ENCODE results near the gene CAPN5.
A peak's percentile ranks its signal among the peaks of the same experiment; 100 is the strongest.

CAPN5 gene

DNA sequence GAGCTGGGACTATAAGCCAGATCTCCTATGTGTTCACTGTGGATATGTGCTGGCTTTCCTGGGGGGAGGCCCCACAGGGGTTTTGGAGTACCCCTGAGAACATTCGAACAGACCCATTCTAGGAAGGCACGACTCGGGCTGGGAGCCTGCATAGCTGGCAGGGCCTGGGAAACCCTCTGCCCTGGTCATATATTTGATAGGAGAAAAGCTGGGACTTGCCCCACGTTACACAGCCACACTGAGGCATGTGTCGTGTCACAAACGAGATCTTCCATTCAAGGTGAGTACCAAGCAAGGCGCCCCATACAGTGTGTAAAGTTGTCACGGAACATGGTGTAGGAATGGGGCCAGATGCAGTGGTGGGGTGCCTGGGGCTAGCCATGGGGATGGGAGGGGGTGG, 72.4 kb downstream of the CAPN5 start:
- DNase-seq = no peak

DNA sequence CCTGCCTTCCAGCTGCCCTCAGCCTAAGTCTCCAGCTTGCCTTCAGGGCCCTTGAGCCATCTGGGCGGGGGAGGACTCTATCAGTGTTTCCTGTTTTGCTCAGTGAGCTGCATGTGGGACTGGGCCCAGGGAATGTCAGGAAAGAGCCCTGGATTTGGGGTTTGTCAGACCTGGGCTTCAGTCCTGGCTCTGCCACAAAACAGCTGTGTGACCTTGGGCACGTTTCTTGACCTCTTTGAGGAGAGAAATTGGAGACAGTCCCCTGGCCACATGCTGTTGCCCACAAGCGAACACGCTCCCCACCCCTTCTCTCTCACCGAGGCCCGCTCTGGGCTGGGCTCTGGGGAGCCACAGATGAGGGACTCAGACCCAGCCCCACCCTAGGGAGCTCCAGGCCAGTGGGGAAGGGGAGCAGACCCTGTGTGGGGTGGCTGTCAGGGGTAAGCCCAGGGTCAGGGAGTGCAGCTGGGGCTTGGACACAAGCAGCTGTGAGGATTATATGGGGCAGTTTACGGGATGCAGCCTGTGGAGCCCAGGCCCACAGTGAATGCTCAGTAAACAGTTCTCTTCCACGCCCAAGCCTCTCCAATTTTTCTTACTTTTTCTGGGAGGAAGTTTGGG, 73.6 kb downstream of the CAPN5 start:
- DNase-seq = no peak

DNA sequence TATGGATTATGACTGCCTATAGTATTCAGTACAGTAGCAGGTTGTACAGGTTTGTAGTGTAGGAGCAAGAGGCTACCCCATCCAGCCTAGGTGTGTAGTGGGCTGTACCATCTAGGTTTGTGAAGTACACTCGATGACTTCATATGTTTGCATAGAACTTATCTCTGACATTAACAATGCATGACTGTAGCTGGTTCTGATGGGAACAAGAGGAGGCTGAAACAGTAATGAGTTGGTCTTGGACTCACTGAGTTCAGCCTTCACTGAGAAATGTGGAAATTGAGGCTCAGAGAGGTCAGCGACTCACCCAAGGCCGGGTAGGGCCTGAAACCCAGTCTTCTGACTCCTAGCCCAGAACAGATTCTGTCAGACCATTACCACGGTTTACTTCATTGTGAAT, 74.3 kb downstream of the CAPN5 start:
- DNase-seq = no peak

DNA sequence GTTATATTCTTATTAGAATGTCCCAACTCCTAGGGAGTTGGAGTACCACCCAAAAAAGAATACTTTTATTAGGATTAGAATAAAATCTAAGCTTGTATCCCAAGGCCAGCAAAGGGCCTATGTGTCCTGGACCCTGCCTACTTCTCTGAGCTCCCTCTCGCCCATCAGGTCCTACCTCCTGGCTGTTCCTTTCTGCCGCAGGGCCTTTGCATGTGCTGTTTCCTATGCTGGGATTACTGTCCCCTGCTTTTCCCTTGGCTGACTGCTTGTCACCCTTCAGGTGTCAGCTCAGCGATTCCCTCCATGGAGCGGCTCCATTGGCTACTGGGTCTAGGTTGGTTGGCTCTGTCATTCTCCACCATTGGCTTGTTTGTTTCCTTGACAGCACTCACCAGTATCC, 74.7 kb downstream of the CAPN5 start:
- DNase-seq = no peak

DNA sequence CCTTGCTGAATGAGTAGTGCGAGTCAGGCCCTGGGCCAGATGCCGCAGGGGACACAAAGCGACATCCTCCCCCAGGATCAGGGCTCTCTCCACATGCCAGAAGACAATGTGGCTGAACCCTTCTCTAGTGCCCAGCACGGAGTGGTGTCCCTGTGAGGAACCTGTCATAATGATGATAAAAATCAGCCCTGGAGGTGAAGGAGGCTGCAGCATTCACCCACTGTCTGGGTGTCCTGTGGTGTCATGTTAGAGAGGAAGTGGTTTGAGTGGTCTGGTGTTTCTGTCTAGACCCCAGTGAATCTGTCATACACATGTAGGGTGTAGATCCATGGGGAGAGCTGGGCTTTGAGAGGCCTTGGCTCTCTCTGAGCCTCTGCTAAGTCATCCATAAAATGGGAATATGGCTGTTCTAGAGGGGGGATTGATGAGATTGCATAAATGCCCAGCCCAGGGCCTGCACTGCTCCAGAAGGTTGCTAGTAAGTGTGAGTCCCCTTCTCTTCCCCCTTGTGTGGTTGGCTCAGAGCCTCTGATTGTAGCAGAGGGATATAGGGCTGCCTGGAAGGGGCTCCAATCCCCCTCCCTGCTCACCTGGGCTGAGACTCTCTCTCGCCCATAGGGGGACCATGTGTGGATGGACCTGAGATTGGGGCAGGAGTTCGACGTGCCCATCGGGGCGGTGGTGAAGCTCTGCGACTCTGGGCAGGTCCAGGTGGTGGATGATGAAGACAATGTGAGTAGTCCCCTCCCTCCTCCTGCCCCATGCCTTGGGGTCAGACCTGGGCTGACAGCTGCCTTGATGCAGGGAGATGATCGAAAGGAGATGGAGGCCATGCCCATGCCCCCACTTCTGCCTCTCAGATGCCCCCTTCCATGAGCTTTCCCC, 75.6 kb downstream of the CAPN5 start:
- no peak for DNase-seq

DNA sequence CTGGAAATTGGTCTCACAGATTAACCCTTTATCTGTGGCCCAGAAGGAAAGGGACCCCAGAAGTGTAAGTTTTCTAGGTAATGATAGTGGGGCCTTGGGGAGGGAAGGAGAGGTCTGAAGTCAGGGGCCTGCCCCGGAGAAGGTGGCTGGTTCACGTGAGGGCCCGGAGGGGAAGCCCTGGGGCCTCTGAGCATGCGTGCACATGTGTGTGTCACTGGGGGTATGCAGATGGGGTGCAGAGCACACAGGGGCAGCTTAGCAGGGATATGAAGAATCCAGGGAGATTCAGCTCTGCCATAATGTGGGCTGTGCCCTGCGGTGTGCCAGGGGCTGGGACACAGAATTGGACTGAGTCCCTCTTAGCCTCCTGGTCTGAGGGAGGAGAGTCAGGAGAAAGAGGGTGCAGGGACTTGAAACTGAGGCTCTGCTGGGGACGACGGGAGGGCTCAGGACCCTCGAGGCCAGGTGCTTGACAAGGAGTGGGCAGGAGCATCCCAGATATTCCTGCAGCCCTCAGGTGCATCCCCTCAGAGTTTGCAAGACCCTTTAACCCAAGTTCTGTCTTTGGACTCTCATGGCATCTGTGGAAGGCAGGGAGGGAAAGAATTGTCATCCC, 76.7 kb downstream of the CAPN5 start:
- DNase-seq = no peak

DNA sequence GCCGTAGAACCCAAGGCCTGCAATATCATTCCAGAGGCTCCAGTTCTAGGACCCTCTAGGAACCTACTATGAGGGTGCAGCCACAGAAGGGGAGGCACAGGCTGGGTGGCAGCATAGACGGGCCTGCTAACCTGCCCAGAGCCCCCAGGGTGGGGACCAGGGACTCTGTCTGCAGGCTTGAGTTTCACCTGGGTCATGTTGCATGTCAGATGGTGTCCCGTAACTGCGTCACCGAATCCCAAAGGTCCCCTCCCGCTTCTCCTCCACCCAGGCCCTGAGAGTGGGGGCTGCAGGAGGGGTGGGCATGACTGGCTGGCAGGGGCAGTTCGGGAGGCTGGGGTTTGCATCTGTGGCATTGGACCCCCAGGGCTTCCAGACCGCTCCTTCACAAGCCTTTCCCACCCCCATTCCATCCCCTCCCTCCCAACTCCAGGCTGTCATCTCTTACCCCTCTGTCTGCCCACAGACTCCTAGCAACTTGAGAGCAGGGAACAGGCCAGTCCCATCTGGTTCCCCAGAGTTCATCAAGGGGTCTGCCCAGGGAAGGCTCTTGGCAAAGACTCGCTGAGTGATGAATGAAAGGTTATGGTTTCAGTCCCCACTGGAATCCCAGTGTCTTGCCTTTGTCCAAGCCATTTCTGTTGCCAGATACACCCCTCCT, 77.6 kb downstream of the CAPN5 start:
- no peak for DNase-seq

DNA sequence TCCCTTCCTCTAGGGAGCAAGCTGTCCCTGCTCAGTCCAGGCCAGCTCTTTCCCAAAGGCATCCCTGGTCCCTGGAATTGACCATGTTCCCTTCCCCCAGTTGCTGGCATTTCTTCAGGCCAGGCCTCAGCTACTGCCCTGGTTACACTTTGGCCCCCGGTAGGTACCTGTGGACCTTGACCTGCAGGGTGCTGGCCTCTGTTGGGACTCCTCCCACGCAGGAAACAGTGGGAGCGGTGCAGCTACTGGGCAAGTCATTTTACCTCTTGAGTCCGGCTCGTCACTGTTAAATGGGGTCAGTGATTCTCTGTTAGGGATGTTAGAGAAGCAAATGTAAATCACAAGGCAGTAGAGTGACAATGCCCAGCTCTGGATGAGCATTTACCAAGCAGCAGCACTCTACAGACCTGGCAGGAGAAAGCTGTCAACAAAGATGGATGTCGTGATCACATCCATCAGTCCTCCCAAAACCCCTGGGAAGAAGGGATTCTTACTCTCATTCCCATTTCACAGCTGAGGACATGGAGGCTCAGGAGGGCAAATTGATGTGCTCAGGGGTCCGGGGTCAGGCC, 78.2 kb downstream of the CAPN5 start:
- no peak for DNase-seq

DNA sequence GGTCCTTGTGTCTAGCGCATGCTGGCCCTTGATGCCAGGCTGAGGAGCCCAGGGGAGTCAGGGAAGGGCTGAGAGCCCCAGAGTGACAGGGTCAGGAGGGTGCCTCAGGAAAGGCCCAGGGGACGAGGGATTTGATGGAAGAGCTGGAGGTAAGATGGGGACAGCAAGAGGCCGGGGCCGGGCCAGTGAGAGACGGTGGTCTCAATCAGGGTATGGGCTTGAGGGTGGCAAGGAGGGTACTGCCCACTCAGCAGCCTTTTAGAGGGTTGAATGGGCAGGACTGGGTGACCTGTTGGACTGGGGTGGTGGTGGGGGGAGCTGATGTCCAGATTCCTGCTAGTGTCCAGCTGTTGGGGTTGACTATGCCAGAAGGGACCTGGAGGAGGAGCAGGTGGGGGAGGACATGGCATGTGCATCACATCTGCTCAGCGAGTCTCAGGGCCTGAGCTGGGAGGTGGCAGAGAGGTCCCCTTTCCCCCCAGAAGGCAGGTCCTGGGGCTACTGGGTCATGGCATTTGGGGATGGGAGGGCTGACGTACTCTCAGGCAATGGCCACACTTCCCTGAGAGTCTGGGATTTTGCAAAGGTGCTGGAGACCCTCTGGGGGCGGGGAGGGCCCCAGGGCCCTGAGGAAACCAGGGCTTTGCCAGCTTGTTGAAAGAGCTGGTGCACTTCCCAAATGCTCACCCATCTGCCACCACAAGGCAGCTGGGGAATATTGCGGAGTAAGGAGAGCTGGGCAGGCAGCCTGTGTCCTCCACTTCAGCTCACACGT, 79.7 kb downstream of the CAPN5 start:
- no peak for DNase-seq

DNA sequence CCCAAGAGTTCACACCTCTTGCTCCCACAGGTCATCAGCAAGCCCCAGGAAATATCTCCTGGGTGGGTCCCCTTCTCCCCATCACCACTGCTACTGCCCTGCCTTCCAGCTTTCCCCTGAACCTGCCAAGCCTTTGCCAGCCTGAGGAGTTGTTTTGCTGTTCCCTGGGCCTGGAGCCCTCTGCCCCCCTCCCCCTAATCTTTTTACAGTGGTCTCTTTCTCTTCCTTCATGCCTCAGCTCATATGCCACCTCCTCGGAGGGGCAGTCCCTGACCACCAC, 80.2 kb downstream of the CAPN5 start:
- no peak for DNase-seq

DNA sequence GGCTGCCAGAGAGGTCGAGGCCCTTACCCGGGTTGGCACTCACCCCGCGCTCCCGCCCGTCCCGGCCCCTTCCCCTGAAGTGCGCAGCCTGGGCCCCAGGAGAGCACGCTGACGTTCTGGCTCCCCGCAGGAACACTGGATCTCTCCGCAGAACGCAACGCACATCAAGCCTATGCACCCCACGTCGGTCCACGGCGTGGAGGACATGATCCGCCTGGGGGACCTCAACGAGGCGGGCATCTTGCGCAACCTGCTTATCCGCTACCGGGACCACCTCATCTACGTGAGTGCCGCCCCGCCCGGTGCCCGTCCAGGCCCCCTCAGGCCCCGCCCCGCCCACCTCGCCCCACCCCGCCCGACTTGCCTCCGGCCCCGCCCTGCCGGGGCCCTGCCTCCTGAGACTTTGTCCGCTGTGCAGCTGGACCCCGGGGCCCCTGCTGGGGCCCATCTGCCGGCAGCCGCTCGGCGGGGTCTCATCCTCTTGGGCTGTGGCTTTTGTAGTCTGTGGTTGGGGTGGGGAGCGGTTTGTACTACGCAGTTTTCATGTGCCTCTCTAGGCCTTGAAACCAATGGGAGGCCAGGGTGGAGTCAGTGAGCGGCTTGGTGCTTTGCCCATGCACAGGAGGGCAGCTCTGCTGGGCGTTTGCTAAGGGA, 81.0 kb downstream of the CAPN5 start:
- DNase-seq = peak; percentile 23

DNA sequence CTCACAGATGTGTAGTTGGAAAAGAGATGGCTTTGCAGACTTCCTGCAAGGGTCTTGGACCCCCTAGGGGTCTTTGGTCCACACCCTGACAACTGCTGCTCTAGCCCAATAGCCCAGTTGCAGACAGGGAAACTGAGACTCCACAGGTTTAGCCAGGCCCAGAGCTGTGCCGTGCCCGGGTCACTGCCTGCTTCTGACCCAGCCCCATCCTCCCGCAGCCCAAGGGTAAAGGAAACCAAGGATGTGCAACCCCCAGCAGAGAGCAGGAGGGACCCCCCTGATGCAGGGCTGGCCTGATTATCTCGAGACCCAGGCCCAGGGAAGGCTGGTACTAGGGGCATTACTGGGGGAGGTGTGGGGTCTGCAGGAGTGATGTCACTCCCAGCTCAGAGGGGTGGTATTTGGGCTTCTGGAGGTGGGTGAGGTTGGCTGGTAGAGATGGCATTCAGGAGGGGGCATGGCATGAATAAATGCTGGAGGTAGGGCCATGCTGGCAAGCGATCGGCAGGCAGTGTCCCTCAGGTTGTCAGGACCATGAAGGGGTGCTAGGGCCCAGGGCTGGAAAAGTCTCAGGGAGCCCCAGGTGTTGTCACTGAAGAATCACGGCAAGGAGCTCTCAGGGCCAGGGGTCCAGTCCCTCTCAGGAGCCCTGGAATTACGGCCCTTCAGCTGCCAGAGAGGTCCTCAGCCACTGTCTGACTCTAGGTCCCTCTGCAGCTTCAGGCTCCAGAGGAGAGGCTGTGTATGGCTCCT, 82.4 kb downstream of the CAPN5 start:
- DNase-seq = no peak

DNA sequence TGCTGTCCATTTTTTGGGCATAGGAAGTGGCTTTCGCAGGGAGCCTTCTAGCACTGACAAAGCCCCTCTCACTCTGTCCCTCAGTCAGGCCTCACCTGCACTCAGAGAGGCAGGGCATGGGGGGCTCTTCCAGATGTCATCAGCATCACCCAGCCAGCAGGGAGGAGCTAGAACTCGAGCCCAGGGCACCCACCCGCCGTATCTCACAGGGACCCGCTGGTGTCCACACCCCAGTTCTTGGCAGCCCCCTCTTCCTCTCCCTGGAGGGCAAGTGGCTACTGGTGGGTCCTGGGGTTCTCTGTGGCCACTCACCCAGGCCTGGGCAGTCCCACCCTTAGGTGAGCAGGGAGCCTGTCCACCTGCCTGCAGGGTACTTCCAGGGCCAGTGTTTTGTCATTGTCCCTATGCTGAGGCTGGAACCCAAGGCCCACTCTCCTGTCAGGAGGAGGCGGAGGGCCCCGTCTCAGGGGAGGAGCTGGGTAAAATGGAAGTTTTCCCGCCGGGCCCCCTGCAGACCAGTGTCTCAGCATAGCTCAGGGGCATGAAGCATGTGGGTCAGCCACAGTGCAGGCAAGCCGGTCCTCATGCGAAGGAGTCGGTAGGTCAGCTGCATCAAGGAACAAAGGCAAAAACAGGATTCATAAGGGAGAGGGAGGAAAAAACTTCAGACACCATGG, 83.1 kb downstream of the CAPN5 start:
- DNase-seq = no peak

DNA sequence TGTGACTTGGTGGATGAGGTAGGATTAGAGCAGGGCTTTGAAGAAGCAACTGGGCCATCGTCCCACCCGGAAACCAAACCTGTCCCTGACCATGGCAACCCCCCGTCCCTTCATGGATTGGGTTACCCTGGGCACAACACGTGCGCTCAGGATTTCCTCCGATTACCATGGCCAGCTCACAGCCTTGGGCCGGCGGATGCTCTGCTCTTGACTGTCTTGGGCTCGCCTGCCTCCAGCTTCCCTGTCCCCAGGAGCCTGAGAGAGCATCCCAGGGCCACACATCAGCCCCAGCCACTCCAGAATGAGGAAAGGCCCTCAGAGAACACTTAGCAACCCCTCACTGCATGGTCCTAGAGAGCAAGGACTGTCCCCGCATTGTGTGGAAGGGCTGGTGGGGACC, 84.1 kb downstream of the CAPN5 start:
- no peak for DNase-seq

DNA sequence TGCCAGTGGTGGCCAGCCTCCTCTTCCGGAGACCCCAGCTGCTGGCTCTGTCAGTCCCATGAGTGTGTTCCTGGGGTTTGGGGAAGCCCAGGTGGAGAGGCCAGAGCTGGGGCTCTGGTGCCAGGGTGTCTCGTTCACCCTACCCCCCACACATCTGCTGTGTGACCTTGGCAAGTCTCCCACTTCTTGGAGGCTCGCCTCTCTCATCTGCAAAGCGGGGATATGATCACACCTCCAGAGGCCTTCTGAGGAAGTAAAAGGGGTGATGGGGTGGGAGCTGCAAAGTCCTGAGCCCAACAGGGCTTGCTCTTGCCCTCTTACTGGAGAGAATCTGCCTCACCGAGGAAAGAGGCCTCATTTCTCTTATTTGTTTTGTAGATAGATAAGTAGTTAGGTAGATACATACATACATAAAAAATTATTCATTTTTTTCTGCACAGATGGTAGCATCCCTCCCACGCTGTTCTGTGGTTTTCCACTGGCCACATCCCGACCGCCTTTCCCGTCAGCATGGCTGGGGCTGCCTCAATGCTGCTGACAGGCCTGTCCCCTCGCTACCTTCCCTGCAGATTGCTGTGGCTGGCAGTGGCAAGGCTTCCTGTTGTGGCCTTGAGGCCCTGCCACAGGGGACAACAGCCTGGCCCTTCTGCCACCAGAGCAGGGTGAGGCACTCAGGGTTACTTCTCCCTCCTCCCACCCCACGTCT, 85.2 kb downstream of the CAPN5 start:
- peak; percentile 39 for DNase-seq

DNA sequence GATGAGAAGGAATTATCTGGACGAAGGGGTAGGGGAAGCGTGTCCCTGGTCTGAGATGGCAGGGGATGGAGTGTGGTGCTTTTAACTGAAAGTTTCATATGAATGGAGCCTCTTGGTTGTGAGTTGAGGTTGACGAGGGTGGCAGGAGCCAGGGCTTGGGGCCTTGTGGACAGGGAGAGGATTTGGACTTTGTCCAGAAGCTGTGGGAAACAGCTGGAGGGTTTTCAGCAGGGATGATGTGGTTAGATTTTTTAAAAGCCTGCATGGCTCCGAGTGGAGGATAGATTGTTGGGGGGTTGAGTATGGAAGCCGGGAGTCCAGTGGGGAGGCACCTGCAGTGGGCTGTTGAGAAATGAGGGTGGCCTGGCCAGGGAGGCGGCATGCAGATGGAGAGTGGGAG, 86.1 kb downstream of the CAPN5 start:
- no peak for DNase-seq

DNA sequence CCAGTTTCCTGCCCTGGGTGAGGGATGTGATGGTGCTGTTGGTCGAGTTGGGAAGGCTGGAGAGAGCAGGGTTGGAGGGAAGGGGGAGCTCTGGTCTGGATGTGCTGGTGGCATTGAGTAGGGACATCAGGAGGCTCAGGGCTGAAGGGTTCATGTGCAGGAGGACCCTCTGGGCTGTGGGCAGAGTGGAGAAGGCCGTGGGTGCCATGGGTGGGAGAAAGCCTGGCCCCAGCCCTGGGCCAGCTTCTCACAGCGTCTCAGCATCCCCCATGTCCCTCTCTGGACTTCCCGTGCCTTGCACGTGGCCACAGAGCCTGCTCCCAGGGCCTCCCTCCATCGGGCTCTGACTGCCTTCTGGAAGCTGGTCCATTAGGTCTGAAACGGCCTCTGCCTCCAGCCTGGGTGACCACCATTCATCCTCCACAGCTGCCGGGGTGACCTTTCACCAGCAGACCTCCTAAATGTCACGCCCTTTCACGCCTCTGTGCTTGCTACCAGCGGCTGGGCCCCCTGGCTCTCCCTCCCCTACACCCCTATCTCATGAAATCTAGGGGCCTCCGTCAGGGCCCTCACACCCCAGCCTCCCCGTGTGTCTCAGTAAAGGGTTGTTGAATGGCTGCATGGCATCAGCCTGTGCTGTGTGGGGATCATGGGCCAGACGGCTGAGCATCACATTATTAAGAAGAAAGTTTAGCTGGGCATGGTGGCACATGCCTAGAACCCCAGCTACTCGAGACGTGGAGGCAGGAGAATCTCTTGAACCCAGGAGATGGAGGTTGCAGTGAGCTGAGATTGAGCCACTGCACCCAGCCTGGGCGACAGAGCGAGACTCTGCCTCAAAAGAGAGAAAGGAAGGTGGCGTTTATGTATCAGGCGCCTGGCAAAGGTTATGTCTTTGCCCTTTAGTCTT, 86.8 kb downstream of the CAPN5 start:
- DNase-seq = no peak

DNA sequence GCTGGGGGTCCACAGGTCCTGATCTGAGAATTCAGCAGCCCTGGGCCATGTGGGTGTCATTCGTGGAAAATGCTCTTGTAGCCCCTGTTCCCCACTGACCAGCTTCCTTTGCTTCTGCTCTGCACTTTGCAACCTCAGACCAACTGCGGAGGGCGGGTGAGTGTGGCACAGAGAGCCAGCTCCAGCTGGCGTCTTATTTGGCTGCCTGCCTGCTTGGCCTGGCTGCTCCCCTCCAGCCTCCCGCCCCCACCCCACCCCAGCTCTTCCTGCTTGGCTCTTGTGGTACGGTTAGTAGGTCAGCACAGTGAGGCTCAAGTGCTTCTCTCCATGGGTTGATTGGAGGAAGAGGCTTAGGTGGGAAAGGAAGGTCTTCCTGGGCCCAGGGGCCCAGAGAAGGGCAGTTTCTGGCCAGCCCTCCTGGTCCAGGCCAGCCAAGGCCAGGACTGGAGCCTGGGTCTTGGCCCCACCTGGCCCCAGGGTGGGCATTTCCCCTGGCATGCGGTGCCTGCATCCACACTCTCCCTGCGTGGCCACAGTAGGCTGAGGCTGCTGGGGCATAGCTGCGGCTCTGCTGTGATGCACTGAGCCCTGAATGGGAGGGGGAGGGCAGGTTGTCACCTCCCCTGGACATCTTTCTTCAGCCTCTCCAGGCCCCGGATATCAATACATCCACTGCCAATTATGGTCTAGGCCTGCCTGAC, 87.8 kb downstream of the CAPN5 start:
- DNase-seq = no peak
